ENCODE data around the gene DEUP1.

- no peak for TF ChIP-seq CTCF (IDR thresholded peaks at IDR 0.05)
- TF ChIP-seq ZNF263 (CRISPR knock-in tag; IDR thresholded peaks at IDR 0.05; ENCODE audit: low read depth), result no peak
Observed at GRCh38 chr11:93330446-93330984, at the start of gene DEUP1.
